Esophagus squamous epithelium (tissue), 4 donors: Measurements from ENCODE around the gene OVCH1.

Experiments used
- POLR2A ChIP-seq, 4 donors: fragments of 450-650 bp; IDR thresholded peaks; one replicate each; pipeline ENCODE4 v1.6.1; 2017; ENCODE audit warnings: antibody characterized with exemption in 4 of 4, mild to moderate bottlenecking in 4 of 4, moderate library complexity in 3 of 4
- TF ChIP-seq, protein P1 (sequence below), 6 experiments: fragments of 450-650 bp in 4 of 6; fragments of 200-600 bp in 2 of 6; sonication (generic) in 2 of 6; IDR thresholded peaks; one replicate each; pipeline ENCODE4 v1.5.1; 2016 to 2019; ENCODE audit warnings: antibody characterized with exemption in 6 of 6, mild to moderate bottlenecking in 4 of 6, moderate library complexity in 4 of 6

DNA sequence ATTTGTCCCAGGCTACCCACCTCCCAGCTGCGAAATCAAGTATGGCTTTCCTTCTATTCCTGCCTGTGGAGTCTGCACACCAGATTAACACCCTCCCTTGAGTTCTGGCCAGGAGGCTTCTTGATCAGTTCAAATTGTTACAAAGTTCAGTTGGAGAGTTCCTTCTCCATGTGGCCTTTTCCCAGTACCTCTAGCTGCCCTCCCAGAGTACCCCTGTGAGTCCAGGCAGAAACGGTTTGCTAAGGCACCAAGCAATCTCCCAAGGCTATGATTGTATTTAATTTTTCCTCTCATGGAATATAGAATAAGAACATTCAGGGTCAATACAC is 66.8 kb downstream of the OVCH1 start:
- TF ChIP-seq POLR2A (IDR thresholded peaks at IDR 0.05), result no peak
- TF ChIP-seq, protein P1, sequence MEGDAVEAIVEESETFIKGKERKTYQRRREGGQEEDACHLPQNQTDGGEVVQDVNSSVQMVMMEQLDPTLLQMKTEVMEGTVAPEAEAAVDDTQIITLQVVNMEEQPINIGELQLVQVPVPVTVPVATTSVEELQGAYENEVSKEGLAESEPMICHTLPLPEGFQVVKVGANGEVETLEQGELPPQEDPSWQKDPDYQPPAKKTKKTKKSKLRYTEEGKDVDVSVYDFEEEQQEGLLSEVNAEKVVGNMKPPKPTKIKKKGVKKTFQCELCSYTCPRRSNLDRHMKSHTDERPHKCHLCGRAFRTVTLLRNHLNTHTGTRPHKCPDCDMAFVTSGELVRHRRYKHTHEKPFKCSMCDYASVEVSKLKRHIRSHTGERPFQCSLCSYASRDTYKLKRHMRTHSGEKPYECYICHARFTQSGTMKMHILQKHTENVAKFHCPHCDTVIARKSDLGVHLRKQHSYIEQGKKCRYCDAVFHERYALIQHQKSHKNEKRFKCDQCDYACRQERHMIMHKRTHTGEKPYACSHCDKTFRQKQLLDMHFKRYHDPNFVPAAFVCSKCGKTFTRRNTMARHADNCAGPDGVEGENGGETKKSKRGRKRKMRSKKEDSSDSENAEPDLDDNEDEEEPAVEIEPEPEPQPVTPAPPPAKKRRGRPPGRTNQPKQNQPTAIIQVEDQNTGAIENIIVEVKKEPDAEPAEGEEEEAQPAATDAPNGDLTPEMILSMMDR (IDR thresholded peaks at IDR 0.05), result no peak
